ENCODE results near the gene DBN1. TPM values are rescaled to one million over a fixed set of nuclear protein-coding genes. Genes with fewer than 3 reads are reported as not detected.

The DBN1 gene
- total and polyA plus RNA-seq, 2 experiments from 2014 or later: 163 to 257 TPM

GRCh38 chr5:177474846-177475562 is 1.6 kb upstream of the DBN1 start:
- Histone ChIP-seq H3K4me3 (no peak overlapping the region), H3K27me3 (replicated peaks; ENCODE audit: insufficient read depth) (no peaks in the 10 kb centered on the region), H4K20me1 (ENCODE audit: insufficient read depth) (no peaks in the 10 kb centered on the region), H3K4me2 (ENCODE audit: unreplicated experiment) (no peak overlapping the region), H3K9me2 (ENCODE audit: insufficient read depth) (no peaks in the 10 kb centered on the region), H2AFZ (no peak overlapping the region), H3K36me3 (ENCODE audit: low read depth) (no peaks in the 10 kb centered on the region), H3K27ac (no peak overlapping the region), H3K79me2 (ENCODE audit: insufficient read depth) (peaks cover 29% of the 10 kb centered on the region), H3K4me1 (ENCODE audit: insufficient read depth) (peaks cover 35% of the 10 kb centered on the region), H3K9me3 (ENCODE audit: low read depth) (no peaks in the 10 kb centered on the region), H3K9ac (no peak overlapping the region), H3F3A (ENCODE audit: insufficient read depth) (peaks cover 59% of the 10 kb centered on the region)
- peak; percentile 35 for DNase-seq
- 75 to 94% methylated on average over 3 to 4 of the region's 4 CpGs for WGBS, 2 experiments (ENCODE audit: low coverage in 1 of 2, low lambda C conversion rate in 2 of 2, missing lambda C conversion rate in 2 of 2)
- in situ Hi-C loops (cut with MboI): no loop called here
- TF ChIP-seq EZH2 (IDR thresholded peaks at IDR 0.05; ENCODE audit: insufficient read depth, poor library complexity, severe bottlenecking): no peak
- TF ChIP-seq EZH2phosphoT487 (IDR thresholded peaks at IDR 0.05; ENCODE audit: insufficient read depth, low read depth): no peak

DNA sequence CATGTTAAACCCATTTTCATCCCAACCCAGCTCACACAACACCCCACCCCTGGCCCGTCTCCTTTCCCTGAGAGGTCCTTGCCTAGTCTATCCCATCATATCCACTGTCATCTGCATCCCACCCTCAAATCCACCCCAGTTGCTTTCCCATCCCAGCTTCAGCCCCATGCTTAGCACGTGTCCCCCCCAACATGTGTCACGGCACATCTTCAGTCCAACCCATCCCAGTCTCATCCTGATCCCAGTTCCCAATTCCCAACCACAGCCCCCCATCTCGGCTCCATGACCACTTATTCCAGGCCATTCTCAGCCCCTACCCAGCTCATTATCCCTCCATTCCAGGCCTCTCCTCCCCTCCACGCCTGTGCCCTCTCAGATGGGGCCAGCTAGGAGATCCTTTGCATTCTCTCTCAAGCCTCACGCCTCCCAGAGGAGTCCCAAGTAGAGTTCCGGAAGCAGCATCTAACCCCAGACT is 605 bp upstream of the DBN1 start:
- Histone ChIP-seq H3K36me3 (ENCODE audit: low read depth) (no peaks in the 10 kb centered on the region), H3K9me3 (ENCODE audit: low read depth) (no peaks in the 10 kb centered on the region), H3K27ac (peak overlapping the region; percentile 14; the same call in 1 of the 2 replicates), H2AFZ (no peak overlapping the region), H3K9me2 (ENCODE audit: insufficient read depth) (no peaks in the 10 kb centered on the region), H3K79me2 (ENCODE audit: insufficient read depth) (peaks cover 39% of the 10 kb centered on the region), H3F3A (ENCODE audit: insufficient read depth) (peaks cover 54% of the 10 kb centered on the region), H3K4me2 (ENCODE audit: unreplicated experiment) (no peak overlapping the region), H3K4me1 (ENCODE audit: insufficient read depth) (peaks cover 35% of the 10 kb centered on the region), H4K20me1 (ENCODE audit: insufficient read depth) (no peaks in the 10 kb centered on the region; the same call in 1 of the 2 replicates), H3K4me3 (no peak overlapping the region), H3K9ac (no peak overlapping the region), H3K27me3 (replicated peaks; ENCODE audit: insufficient read depth) (no peaks in the 10 kb centered on the region)
- DNase-seq: peak; percentile 38
- WGBS, 2 experiments (ENCODE audit: low coverage in 1 of 2, low lambda C conversion rate in 2 of 2, missing lambda C conversion rate in 2 of 2): 37 to 47% methylated on average over 7 of the region's 7 CpGs
- in situ Hi-C loops (cut with MboI): no loop called here
- no peak for TF ChIP-seq EZH2 (IDR thresholded peaks at IDR 0.05; ENCODE audit: insufficient read depth, poor library complexity, severe bottlenecking)
- no peak for TF ChIP-seq EZH2phosphoT487 (IDR thresholded peaks at IDR 0.05; ENCODE audit: insufficient read depth, low read depth)

GRCh38 chr5:177472460-177473442 is 683 bp downstream of the DBN1 start:
- in situ Hi-C loops (cut with MboI): no loop called here
- H3K27ac ChIP-seq: peak overlapping the region; percentile 93
- DNase-seq: peak; percentile 69

More at GRCh38 chr5:177472460-177473442, 683 bp downstream of the DBN1 start:
- H2AFZ ChIP-seq: no peak overlapping the region
- peak overlapping the region; percentile 82 for H3K4me3 ChIP-seq
- H3F3A ChIP-seq (ENCODE audit: insufficient read depth): peaks cover 44% of the 10 kb centered on the region
- H3K36me3 ChIP-seq (ENCODE audit: low read depth): no peaks in the 10 kb centered on the region
- H3K79me2 ChIP-seq (ENCODE audit: insufficient read depth): peaks cover 51% of the 10 kb centered on the region
- H3K9me2 ChIP-seq (ENCODE audit: insufficient read depth): no peaks in the 10 kb centered on the region
- no peaks in the 10 kb centered on the region for H3K27me3 ChIP-seq (replicated peaks; ENCODE audit: insufficient read depth)
- no peaks in the 10 kb centered on the region for H3K9me3 ChIP-seq (ENCODE audit: low read depth)
- H4K20me1 ChIP-seq (ENCODE audit: insufficient read depth): no peaks in the 10 kb centered on the region; the same call in 1 of the 2 replicates
- H3K4me1 ChIP-seq (ENCODE audit: insufficient read depth): peaks cover 37% of the 10 kb centered on the region
- H3K4me2 ChIP-seq (ENCODE audit: unreplicated experiment): peak overlapping the region; percentile 96
- peak overlapping the region; percentile 84 for H3K9ac ChIP-seq
- 0 to 2% methylated on average over 5 to 55 of the region's 93 CpGs for WGBS, 2 experiments (ENCODE audit: low coverage in 1 of 2, low lambda C conversion rate in 2 of 2, missing lambda C conversion rate in 2 of 2)
- TF ChIP-seq EZH2phosphoT487 (IDR thresholded peaks at IDR 0.05; ENCODE audit: insufficient read depth, low read depth) (no peak), EZH2 (IDR thresholded peaks at IDR 0.05; ENCODE audit: insufficient read depth, poor library complexity, severe bottlenecking) (no peak)

Data from GM23248 (cell line).